ENCODE measurements around the gene CDC42EP2.

The CDC42EP2 gene

GRCh38 chr11:65321076-65321475 lies 6.4 kb downstream of the CDC42EP2 start:
- DNase-seq (ENCODE audit: low read depth in 1 of 2, low spot score in 1 of 2), result no peak
- TF ChIP-seq GABPA (IDR thresholded peaks at IDR 0.05; ENCODE audit: low read depth), result no peak
- no peak for TF ChIP-seq CTCF (IDR thresholded peaks at IDR 0.05; ENCODE audit: insufficient read depth, low read length)
- no peak for TF ChIP-seq SPI1 (IDR thresholded peaks at IDR 0.05; ENCODE audit: borderline replicate concordance, low read depth)
- TF ChIP-seq REST (IDR thresholded peaks at IDR 0.05; ENCODE audit: insufficient replicate concordance, low read depth), result no peak
- no peak for TF ChIP-seq POLR2AphosphoS5 (IDR thresholded peaks at IDR 0.05; ENCODE audit: low read depth)
- no peaks in the 10 kb centered on the region for H3K27me3 ChIP-seq (ENCODE audit: insufficient read depth, poor library complexity, severe bottlenecking)
- no peak overlapping the region for H3K27ac ChIP-seq (replicated peaks)
- H3K4me3 ChIP-seq (replicated peaks; ENCODE audit: insufficient read depth, low read length), result no peak overlapping the region

- no peak overlapping the region for H3K4me3 ChIP-seq (replicated peaks; ENCODE audit: insufficient read depth, low read length)
- H3K27me3 ChIP-seq (ENCODE audit: insufficient read depth, poor library complexity, severe bottlenecking), result no peaks in the 10 kb centered on the region
- no peak for DNase-seq (ENCODE audit: low read depth in 1 of 2, low spot score in 1 of 2)
- H3K27ac ChIP-seq (replicated peaks), result no peak overlapping the region
- TF ChIP-seq REST (IDR thresholded peaks at IDR 0.05; ENCODE audit: insufficient replicate concordance, low read depth) (no peak), POLR2AphosphoS5 (IDR thresholded peaks at IDR 0.05; ENCODE audit: low read depth) (no peak), SPI1 (IDR thresholded peaks at IDR 0.05; ENCODE audit: borderline replicate concordance, low read depth) (no peak), GABPA (IDR thresholded peaks at IDR 0.05; ENCODE audit: low read depth) (no peak)
These were observed 7.3 kb downstream of the CDC42EP2 start for GRCh38 chr11:65321828-65322485.

- Histone ChIP-seq H3K27me3 (ENCODE audit: insufficient read depth, poor library complexity, severe bottlenecking) (no peaks in the 10 kb centered on the region), H3K27ac (replicated peaks) (no peak overlapping the region), H3K4me3 (replicated peaks; ENCODE audit: insufficient read depth, low read length) (no peak overlapping the region)
- DNase-seq (ENCODE audit: low read depth in 1 of 2, low spot score in 1 of 2), result no peak
- no peak for TF ChIP-seq POLR2AphosphoS5 (IDR thresholded peaks at IDR 0.05; ENCODE audit: low read depth)
- TF ChIP-seq CTCF (IDR thresholded peaks at IDR 0.05; ENCODE audit: insufficient read depth, low read length), result no peak
- no peak for TF ChIP-seq SPI1 (IDR thresholded peaks at IDR 0.05; ENCODE audit: borderline replicate concordance, low read depth)
- TF ChIP-seq REST (IDR thresholded peaks at IDR 0.05; ENCODE audit: insufficient replicate concordance, low read depth), result no peak
- TF ChIP-seq GABPA (IDR thresholded peaks at IDR 0.05; ENCODE audit: low read depth), result no peak
These were observed 9.1 kb downstream of the CDC42EP2 start for GRCh38 chr11:65323813-65324212.

Data from HL-60 (cell line).